Ovary (tissue), 9 donors: ENCODE measurements around the gene C12orf50. TPM values are rescaled to one million over a fixed set of nuclear protein-coding genes. Genes with fewer than 3 reads are reported as not detected.

ENCODE experiments used
- DNase-seq, 5 donors: peaks; one replicate each; pipeline ENCODE4 v3.0.0-alpha.2; 2019 to 2020
- H3K27ac ChIP-seq, 2 donors: fragments of 200-600 bp; one replicate each; pipeline versions ENCODE4 v1.5.1 to v1.8.0; 2019 to 2022
- H3K27me3 ChIP-seq: fragments of 200-600 bp; one replicate; pipeline ENCODE4 v1.8.0; 2022
- H3K36me3 ChIP-seq: fragments of 200-600 bp; sonication (generic); one replicate; pipeline ENCODE4 v1.5.1; 2019
- H3K4me1 ChIP-seq: one replicate; pipeline ENCODE4 v1.8.1; 2013; ENCODE audit warnings: mild to moderate bottlenecking, moderate library complexity; ENCODE audit not compliant: insufficient read depth
- H3K4me3 ChIP-seq: fragments of 200-600 bp; sonication (generic); one replicate; pipeline ENCODE4 v1.5.1; 2017
- H3K9me3 ChIP-seq, 2 donors: fragments of 200-600 bp in 1 of 2; sonication (generic) in 1 of 2; one replicate each; pipeline versions ENCODE4 v1.5.1 to v1.8.1; 2013 to 2019; ENCODE audit warnings: mild to moderate bottlenecking in 1 of 2, moderate library complexity in 1 of 2
- EP300 ChIP-seq: sonication (generic); formaldehyde crosslinking; IDR thresholded peaks from one replicate; pipeline ENCODE4 v1.6.1; 2017; ENCODE audit warnings: antibody characterized with exemption
- POLR2A ChIP-seq: fragments of 450-650 bp; IDR thresholded peaks from one replicate; pipeline ENCODE4 v1.6.1; 2017; ENCODE audit warnings: antibody characterized with exemption, mild to moderate bottlenecking, moderate library complexity
- WGBS, 3 donors: extraction: QIAGEN DNeasy Blood & Tissue Kit in 1 of 3; methylation state at CpG; one replicate each; pipeline versions ENCODE4 v1.1.5 to v1.1.7; 2013 to 2017; 5-methylcytosine and 5-hydroxymethylcytosine counted together
- intact Hi-C, 4 donors: fragments of 100-400 bp; cut with DNase I; formaldehyde crosslinking; loops; one replicate each; pipeline versions ENCODE4 v1.11.0 to v1.15.1; 2022 to 2023
- polyA plus RNA-seq, 2 donors: library from polyadenylated mRNA; stranded (reverse); fragments of 200-250 nt in 1 of 2; fragments of 350-450 nt in 1 of 2; fragmentation: Illumina TruSeq in 1 of 2; extraction: RNeasy Lipid Tissue Mini Kit (QIAGEN cat#74804) in 1 of 2; gene quantifications; one replicate each; pipeline ENCODE4 v1.2.3, GENCODE V29; 2013 to 2014
- total RNA-seq, 7 donors: library from RNA; depleted of rRNA in 2 of 7; stranded (reverse); fragments of >200 nt in 2 of 7; fragmentation: NEBNext Ultra II Directional in 3 of 7; extraction: Animal tissue kit (Norgen Biotek cat#: 25700) in 3 of 7; gene quantifications; one replicate each; pipeline versions ENCODE4 v1.1.0 to v1.2.4, GENCODE V29; 2016 to 2023
- TF ChIP-seq, protein P1 (sequence below), 3 donors: fragments of 450-650 bp in 2 of 3; fragments of 200-600 bp in 1 of 3; IDR thresholded peaks; one replicate each; pipeline versions ENCODE4 v1.5.1 to v1.8.0; 2016 to 2022; ENCODE audit warnings: antibody characterized with exemption in 3 of 3, mild to moderate bottlenecking in 1 of 3
- donor health status: DM: no; HTN: no; CAD: no; lungs with moderate emphysema.
- donor health status: DM: no; HTN: no; CAD: no.
- donor health status: Bipolar disorder and iron deficiency.
- donor health status: DM: yes; HTN: yes; CAD: no.
- donor health status: DM: no; HTN: no; CAD: no.
- donor health status: DM: yes; HTN: yes; CAD: no.

The C12orf50 gene
- total and polyA plus RNA-seq, 9 donors, result 0.07 to 0.28 (median 0.20) TPM; not detected in 4

DNA sequence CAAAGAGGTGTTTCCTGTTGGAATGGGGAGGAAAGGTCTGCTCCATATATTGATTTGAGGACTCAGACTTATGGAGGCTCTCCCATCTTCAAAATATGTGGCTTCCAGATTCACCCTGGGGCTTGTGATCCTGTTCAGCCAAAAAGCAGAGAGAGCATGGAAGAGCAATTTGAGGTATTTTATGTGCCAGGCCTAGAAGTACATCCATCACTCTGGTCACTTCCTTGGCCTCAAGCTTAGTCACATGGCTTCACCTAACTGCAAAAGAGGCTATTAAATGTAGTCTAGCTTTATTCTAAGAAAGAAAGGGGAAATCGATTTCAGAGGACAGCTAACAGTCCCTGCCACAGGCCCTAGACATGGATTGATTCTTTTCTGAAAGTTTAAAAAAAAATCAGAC lies 86.2 kb downstream of the C12orf50 start:
- no peak for DNase-seq
- TF ChIP-seq, protein P1, sequence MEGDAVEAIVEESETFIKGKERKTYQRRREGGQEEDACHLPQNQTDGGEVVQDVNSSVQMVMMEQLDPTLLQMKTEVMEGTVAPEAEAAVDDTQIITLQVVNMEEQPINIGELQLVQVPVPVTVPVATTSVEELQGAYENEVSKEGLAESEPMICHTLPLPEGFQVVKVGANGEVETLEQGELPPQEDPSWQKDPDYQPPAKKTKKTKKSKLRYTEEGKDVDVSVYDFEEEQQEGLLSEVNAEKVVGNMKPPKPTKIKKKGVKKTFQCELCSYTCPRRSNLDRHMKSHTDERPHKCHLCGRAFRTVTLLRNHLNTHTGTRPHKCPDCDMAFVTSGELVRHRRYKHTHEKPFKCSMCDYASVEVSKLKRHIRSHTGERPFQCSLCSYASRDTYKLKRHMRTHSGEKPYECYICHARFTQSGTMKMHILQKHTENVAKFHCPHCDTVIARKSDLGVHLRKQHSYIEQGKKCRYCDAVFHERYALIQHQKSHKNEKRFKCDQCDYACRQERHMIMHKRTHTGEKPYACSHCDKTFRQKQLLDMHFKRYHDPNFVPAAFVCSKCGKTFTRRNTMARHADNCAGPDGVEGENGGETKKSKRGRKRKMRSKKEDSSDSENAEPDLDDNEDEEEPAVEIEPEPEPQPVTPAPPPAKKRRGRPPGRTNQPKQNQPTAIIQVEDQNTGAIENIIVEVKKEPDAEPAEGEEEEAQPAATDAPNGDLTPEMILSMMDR (IDR thresholded peaks at IDR 0.05), result no peak
- Histone ChIP-seq H3K4me1 (no peaks in the 10 kb centered on the region), H3K4me3 (no peak overlapping the region), H3K9me3 (no peaks in the 10 kb centered on the region), H3K36me3 (no peaks in the 10 kb centered on the region), H3K27me3 (no peaks in the 10 kb centered on the region), H3K27ac (no peak overlapping the region)
- intact Hi-C loops, result no loop called here
- 65 to 85% (median 80%) methylated on average over 1 of the region's 1 CpG for WGBS, 3 donors

DNA sequence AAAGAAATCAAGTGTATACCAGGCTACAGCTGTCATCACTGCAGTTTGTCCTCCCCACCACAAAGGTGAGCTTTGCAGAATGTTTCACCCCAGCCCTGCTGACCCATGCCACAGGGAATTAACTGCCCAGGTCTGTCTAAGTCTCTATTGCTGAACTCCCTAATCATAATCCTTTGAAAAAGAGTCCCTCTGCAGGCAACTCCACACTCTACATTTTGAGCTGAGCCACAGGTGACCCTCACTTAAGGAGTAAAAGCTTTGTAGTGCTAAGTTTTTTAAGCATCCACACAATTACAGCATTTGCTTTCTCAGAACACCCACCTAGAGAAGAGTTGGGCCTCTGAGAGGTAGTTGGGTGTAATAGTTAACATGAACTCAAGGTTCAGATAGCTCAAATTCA lies 90.0 kb downstream of the C12orf50 start:
- intact Hi-C loops, result no loop called here
- TF ChIP-seq POLR2A (no peak), EP300 (no peak)
- TF ChIP-seq, protein P1 (IDR thresholded peaks at IDR 0.05), result no peak
- no peaks in the 10 kb centered on the region for H3K36me3 ChIP-seq
- H3K4me1 ChIP-seq, result no peaks in the 10 kb centered on the region
- DNase-seq, result no peak
- H3K4me3 ChIP-seq, result no peak overlapping the region
- H3K9me3 ChIP-seq, result no peaks in the 10 kb centered on the region
- H3K27ac ChIP-seq, result no peak overlapping the region
- H3K27me3 ChIP-seq, result no peaks in the 10 kb centered on the region

DNA sequence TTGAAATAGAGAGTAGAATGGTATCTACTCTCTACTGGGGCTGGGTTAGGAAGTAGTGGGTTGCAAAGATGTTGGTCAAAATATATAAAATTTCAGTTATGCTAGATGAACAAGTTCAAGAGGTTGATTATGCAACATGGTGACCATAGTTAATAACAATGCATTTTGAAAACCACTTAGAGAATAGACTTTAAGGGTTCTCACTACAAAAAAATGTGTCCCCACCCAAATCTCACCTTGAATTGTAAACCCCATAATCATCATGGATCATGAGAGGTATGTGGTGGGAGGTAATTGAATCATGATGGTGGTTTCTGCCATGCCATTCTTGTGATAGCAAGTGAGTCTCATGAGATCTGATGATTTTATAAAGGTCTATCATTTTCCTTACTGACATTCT lies 94.0 kb downstream of the C12orf50 start:
- Histone ChIP-seq H3K36me3 (no peaks in the 10 kb centered on the region), H3K27me3 (no peaks in the 10 kb centered on the region), H3K4me1 (no peaks in the 10 kb centered on the region), H3K4me3 (no peak overlapping the region), H3K9me3 (no peaks in the 10 kb centered on the region), H3K27ac (no peak overlapping the region)
- intact Hi-C loops, result no loop called here
- no peak for DNase-seq
- TF ChIP-seq POLR2A, result no peak

DNA sequence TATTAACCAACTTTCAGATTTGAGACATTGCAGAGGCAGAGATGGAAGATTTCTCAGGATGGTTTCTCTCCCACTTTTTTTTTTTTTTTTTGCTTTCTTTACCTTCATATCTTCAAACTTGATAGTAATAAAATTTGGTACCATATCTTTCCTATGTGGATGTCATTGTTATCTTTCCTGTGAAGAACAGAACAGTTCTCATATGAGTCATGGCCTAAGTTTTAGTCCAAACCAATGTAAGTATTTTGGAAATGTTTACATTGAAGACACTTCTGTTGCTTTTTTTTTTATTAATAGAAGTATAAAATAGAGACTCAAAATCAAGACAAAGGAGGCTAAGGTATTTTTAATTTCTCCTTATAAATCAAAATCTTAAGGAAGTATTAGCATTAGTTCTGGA lies 95.2 kb downstream of the C12orf50 start:
- Histone ChIP-seq H3K4me3 (no peak overlapping the region), H3K27ac (no peak overlapping the region), H3K9me3 (no peaks in the 10 kb centered on the region), H3K36me3 (no peaks in the 10 kb centered on the region), H3K4me1 (no peaks in the 10 kb centered on the region), H3K27me3 (no peaks in the 10 kb centered on the region)
- intact Hi-C loops, result no loop called here
- DNase-seq, result no peak
- TF ChIP-seq EP300 (no peak), POLR2A (no peak)
- TF ChIP-seq, protein P1 (IDR thresholded peaks at IDR 0.05), result no peak

DNA sequence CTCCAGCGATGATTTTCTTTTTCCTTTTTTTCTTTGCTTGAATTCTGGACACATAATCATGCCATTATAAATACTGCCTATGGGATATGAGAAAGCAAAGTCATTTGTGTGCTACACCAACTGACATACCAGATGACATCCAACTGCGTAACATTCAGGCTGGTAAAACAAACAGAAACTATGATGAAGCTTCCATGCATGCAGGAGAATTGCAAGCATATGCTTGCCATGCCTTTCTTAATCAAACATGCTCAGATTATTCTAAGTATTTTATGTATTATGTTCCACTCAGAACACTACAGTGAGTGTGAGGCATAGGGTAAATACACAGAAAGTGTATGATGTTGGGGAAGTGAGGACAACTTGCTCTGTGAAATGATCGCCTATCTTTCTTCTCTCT lies 97.4 kb downstream of the C12orf50 start:
- intact Hi-C loops, result no loop called here
- no peaks in the 10 kb centered on the region for H3K27me3 ChIP-seq
- TF ChIP-seq, protein P1 (IDR thresholded peaks at IDR 0.05), result no peak
- TF ChIP-seq POLR2A, result no peak
- TF ChIP-seq EP300, result no peak
- DNase-seq, result no peak
- H3K9me3 ChIP-seq, result no peaks in the 10 kb centered on the region
- H3K27ac ChIP-seq, result no peak overlapping the region
- no peak overlapping the region for H3K4me3 ChIP-seq
- H3K4me1 ChIP-seq, result no peaks in the 10 kb centered on the region
- H3K36me3 ChIP-seq, result no peaks in the 10 kb centered on the region
- WGBS, 3 donors, result 85 to 90% (median 87%) methylated on average over 3 of the region's 3 CpGs
